WTC11 (cell line): ENCODE measurements around the gene LTBP2. TPM values are rescaled to one million over a fixed set of nuclear protein-coding genes. Genes with fewer than 3 reads are reported as not detected.

Experiments
- ATAC-seq: fragments of 200-7000 bp; cut with Tn5 transposase; 2 replicates; pipeline ENCODE4 v1.10.0; 2021; ENCODE audit warnings: mild to moderate bottlenecking, moderate library complexity
- CTCF ChIA-PET: fragments of 300-600 bp; sonication (Branson Sonifier 250); formaldehyde crosslinking; loops from one replicate; lab custom pipeline; 2021; ENCODE audit warnings: antibody characterized with exemption; lab: Charles Lee
- POLR2A ChIA-PET: fragments of 350-600 bp; sonication (Branson Sonifier 250); formaldehyde crosslinking; loops from one replicate; lab custom pipeline; 2021; ENCODE audit warnings: antibody characterized with exemption; lab: Charles Lee
- DNase-seq: peaks from one replicate; pipeline ENCODE4 v3.0.0; 2021; ENCODE audit warnings: low spot score
- H3K27ac Mint-ChIP-seq: 2 replicates; pipeline ENCODE4 v1.8.0; 2021; ENCODE audit warnings: mixed read lengths
- H3K27me3 Mint-ChIP-seq: 2 replicates; pipeline ENCODE4 v1.8.0; 2021; ENCODE audit warnings: low read depth, mild to moderate bottlenecking, moderate library complexity, mixed read lengths
- H3K36me3 Mint-ChIP-seq: 2 replicates; pipeline ENCODE4 v1.8.0; 2021; ENCODE audit warnings: mixed read lengths
- H3K4me1 Mint-ChIP-seq: 2 replicates; pipeline ENCODE4 v1.8.0; 2022; ENCODE audit warnings: mixed read lengths
- H3K4me3 Mint-ChIP-seq: 2 replicates; pipeline ENCODE4 v1.8.0; 2021; ENCODE audit warnings: mild to moderate bottlenecking, moderate library complexity, mixed read lengths
- H3K9me3 Mint-ChIP-seq: 2 replicates; pipeline ENCODE4 v1.8.0; 2021; ENCODE audit warnings: mixed read lengths
- AFF4 ChIP-seq: sonication (generic); formaldehyde crosslinking; IDR thresholded peaks from 2 replicates; pipeline ENCODE4 v1.8.1; 2023; ENCODE audit warnings: mild to moderate bottlenecking, missing genetic modification reagents, borderline replicate concordance
- ATF1 ChIP-seq: sonication (generic); formaldehyde crosslinking; IDR thresholded peaks from 2 replicates; pipeline ENCODE4 v1.8.1; 2023; ENCODE audit warnings: mild to moderate bottlenecking, moderate library complexity, missing genetic modification reagents
- CBFB ChIP-seq: sonication (generic); formaldehyde crosslinking; IDR thresholded peaks from 2 replicates; pipeline ENCODE4 v1.8.1; 2022; ENCODE audit warnings: mild to moderate bottlenecking, low read depth, missing genetic modification reagents
- CDX4 ChIP-seq: fragments of 250-450 bp; sonication (Bioruptor Pico); IDR thresholded peaks from 2 replicates; pipeline ENCODE4 v1.9.0; 2021; ENCODE audit warnings: moderate library complexity, mild to moderate bottlenecking, inconsistent platforms, borderline replicate concordance
- ELF4 ChIP-seq: sonication (generic); formaldehyde crosslinking; IDR thresholded peaks from 2 replicates; pipeline ENCODE4 v1.8.1; 2022; ENCODE audit warnings: low read depth, mild to moderate bottlenecking, moderate library complexity, missing genetic modification reagents
- EMX1 ChIP-seq: fragments of 250-450 bp; sonication (Bioruptor Pico); IDR thresholded peaks from 2 replicates; pipeline ENCODE4 v1.8.0; 2021; ENCODE audit warnings: mild to moderate bottlenecking
- ESRRA ChIP-seq: sonication (generic); formaldehyde crosslinking; IDR thresholded peaks from 2 replicates; pipeline ENCODE4 v1.8.1; 2022; ENCODE audit warnings: mild to moderate bottlenecking, missing genetic modification reagents, borderline replicate concordance
- FOXJ3 ChIP-seq: sonication (generic); formaldehyde crosslinking; IDR thresholded peaks from 2 replicates; pipeline ENCODE4 v1.9.0; 2021; ENCODE audit warnings: missing genetic modification reagents, mild to moderate bottlenecking, borderline replicate concordance
- FOXK1 ChIP-seq: sonication (generic); formaldehyde crosslinking; IDR thresholded peaks from 2 replicates; pipeline ENCODE4 v1.8.0; 2022; ENCODE audit warnings: mild to moderate bottlenecking, moderate library complexity, missing genetic modification reagents
- GTF2I ChIP-seq: fragments of 250-450 bp; sonication (Bioruptor Pico); conservative IDR thresholded peaks from 2 replicates; pipeline ENCODE4 v1.4.0; 2021; ENCODE audit warnings: mild to moderate bottlenecking
- OVOL2 ChIP-seq: fragments of 250-450 bp; sonication (Bioruptor Pico); IDR thresholded peaks from 2 replicates; pipeline ENCODE4 v1.9.0; 2021; ENCODE audit warnings: mild to moderate bottlenecking, borderline replicate concordance
- RORB ChIP-seq: fragments of 250-450 bp; sonication (Bioruptor Pico); IDR thresholded peaks from 2 replicates; pipeline ENCODE4 v1.9.0; 2021; ENCODE audit warnings: mild to moderate bottlenecking
- SP1 ChIP-seq: sonication (generic); formaldehyde crosslinking; conservative IDR thresholded peaks from 2 replicates; pipeline ENCODE4 v1.8.1; 2022; ENCODE audit warnings: missing genetic modification reagents
- ZMAT4 ChIP-seq: fragments of 250-450 bp; sonication (Bioruptor Pico); IDR thresholded peaks from 2 replicates; pipeline ENCODE4 v1.9.0; 2021; ENCODE audit warnings: mild to moderate bottlenecking
- ZNF281 ChIP-seq: sonication (generic); formaldehyde crosslinking; IDR thresholded peaks from 2 replicates; pipeline ENCODE4 v1.8.0; 2023; ENCODE audit warnings: mild to moderate bottlenecking, missing genetic modification reagents
- total RNA-seq: library from RNA; stranded (reverse); gene quantifications from 3 replicates; pipeline ENCODE4 v1.2.3, GENCODE V29; 2021
- TF ChIP-seq, protein P1 (sequence below): sonication (generic); formaldehyde crosslinking; IDR thresholded peaks from 2 replicates; pipeline ENCODE4 v1.8.1; 2022; ENCODE audit warnings: mild to moderate bottlenecking, moderate library complexity, missing genetic modification reagents
- TF ChIP-seq, protein P2 (sequence below): sonication (generic); formaldehyde crosslinking; IDR thresholded peaks from 2 replicates; pipeline ENCODE4 v1.8.1; 2023; ENCODE audit warnings: mild to moderate bottlenecking, missing genetic modification reagents
- TF ChIP-seq, protein P3 (sequence below): sonication (generic); formaldehyde crosslinking; IDR thresholded peaks from 2 replicates; pipeline ENCODE4 v1.8.1; 2023; ENCODE audit warnings: mild to moderate bottlenecking, missing genetic modification reagents

The LTBP2 gene
- total RNA-seq, 1 experiment from 2014 or later, result 1.2 TPM

GRCh38 chr14:74490486-74490885 lies 121.6 kb downstream of the LTBP2 start:
- H3K9me3 Mint-ChIP-seq, result no peaks in the 10 kb centered on the region
- no peak overlapping the region for H3K27ac Mint-ChIP-seq
- H3K4me1 Mint-ChIP-seq, result peaks cover 41% of the 10 kb centered on the region
- DNase-seq (no peak), ATAC-seq (no peak)
- CTCF ChIA-PET, result interaction anchor here (1.3 kb wide), 1 partner anchor 10 kb away, joined by 3 read pairs; no protein-coding TSS in a partner anchor
- no peaks in the 10 kb centered on the region for H3K27me3 Mint-ChIP-seq
- peaks cover 9% of the 10 kb centered on the region for H3K36me3 Mint-ChIP-seq
- POLR2A ChIA-PET, result no interaction called here
- no peak overlapping the region for H3K4me3 Mint-ChIP-seq
- TF ChIP-seq EMX1 (no peak), ZNF281 (no peak), CDX4 (CRISPR knock-in tag) (no peak), AFF4 (CRISPR knock-in tag) (no peak), ATF1 (CRISPR knock-in tag) (no peak), FOXJ3 (CRISPR knock-in tag) (no peak), ZMAT4 (CRISPR knock-in tag) (no peak), FOXK1 (CRISPR knock-in tag) (no peak), SP1 (no peak), CBFB (no peak), GTF2I (CRISPR knock-in tag) (no peak), OVOL2 (CRISPR knock-in tag) (no peak), ESRRA (CRISPR knock-in tag) (no peak), ELF4 (no peak), RORB (no peak)
- TF ChIP-seq, protein P1, sequence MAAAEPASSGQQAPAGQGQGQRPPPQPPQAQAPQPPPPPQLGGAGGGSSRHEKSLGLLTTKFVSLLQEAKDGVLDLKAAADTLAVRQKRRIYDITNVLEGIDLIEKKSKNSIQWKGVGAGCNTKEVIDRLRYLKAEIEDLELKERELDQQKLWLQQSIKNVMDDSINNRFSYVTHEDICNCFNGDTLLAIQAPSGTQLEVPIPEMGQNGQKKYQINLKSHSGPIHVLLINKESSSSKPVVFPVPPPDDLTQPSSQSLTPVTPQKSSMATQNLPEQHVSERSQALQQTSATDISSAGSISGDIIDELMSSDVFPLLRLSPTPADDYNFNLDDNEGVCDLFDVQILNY (CRISPR knock-in tag), result no peak
- TF ChIP-seq, protein P2, sequence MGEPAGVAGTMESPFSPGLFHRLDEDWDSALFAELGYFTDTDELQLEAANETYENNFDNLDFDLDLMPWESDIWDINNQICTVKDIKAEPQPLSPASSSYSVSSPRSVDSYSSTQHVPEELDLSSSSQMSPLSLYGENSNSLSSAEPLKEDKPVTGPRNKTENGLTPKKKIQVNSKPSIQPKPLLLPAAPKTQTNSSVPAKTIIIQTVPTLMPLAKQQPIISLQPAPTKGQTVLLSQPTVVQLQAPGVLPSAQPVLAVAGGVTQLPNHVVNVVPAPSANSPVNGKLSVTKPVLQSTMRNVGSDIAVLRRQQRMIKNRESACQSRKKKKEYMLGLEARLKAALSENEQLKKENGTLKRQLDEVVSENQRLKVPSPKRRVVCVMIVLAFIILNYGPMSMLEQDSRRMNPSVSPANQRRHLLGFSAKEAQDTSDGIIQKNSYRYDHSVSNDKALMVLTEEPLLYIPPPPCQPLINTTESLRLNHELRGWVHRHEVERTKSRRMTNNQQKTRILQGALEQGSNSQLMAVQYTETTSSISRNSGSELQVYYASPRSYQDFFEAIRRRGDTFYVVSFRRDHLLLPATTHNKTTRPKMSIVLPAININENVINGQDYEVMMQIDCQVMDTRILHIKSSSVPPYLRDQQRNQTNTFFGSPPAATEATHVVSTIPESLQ, result no peak
- TF ChIP-seq, protein P3, sequence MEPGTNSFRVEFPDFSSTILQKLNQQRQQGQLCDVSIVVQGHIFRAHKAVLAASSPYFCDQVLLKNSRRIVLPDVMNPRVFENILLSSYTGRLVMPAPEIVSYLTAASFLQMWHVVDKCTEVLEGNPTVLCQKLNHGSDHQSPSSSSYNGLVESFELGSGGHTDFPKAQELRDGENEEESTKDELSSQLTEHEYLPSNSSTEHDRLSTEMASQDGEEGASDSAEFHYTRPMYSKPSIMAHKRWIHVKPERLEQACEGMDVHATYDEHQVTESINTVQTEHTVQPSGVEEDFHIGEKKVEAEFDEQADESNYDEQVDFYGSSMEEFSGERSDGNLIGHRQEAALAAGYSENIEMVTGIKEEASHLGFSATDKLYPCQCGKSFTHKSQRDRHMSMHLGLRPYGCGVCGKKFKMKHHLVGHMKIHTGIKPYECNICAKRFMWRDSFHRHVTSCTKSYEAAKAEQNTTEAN, result no peak
- TF ChIP-seq, all 79 proteins: peak for 0
